ENCODE results near the gene SUMO4. TPM values are rescaled to one million over a fixed set of nuclear protein-coding genes. Genes with fewer than 3 reads are reported as not detected.

The SUMO4 gene
- total RNA-seq, 1 experiment from 2014 or later: 1.1 TPM

GRCh38 chr6:149449831-149450678 is 50.0 kb downstream of the SUMO4 start:
- CTCF ChIA-PET: no interaction called here
- H3K36me3 ChIP-seq (ENCODE audit: control insufficient read depth, insufficient read depth, low read length): no peaks in the 10 kb centered on the region
- POLR2A ChIA-PET: no interaction called here
- in situ Hi-C loops (cut with HindIII; ENCODE audit: low pct_unique_long_range_greater_than_20kb, low sequenced_read_pairs) (no loop called here), intact Hi-C loops (cut with micrococcal nuclease; ENCODE audit: unreplicated experiment) (no loop called here)
- TF ChIP-seq REST (IDR thresholded peaks at IDR 0.05; ENCODE audit: insufficient read depth in 1 of 2, low read depth in 2 of 2, low read length in 1 of 2) (no peak), CTCF (IDR thresholded peaks at IDR 0.05) (no peak)
- no peaks in the 10 kb centered on the region for H3K27me3 ChIP-seq (ENCODE audit: control insufficient read depth, insufficient read depth, low read length)
- no TSS peak for BruUV-seq (replicated peaks)
- H3K4me1 ChIP-seq (ENCODE audit: control insufficient read depth, insufficient read depth, low read length): peaks cover 11% of the 10 kb centered on the region; the same call in 1 of the 2 replicates
- H3K27ac ChIP-seq (ENCODE audit: low read length): no peak overlapping the region
- H3K4me3 ChIP-seq (ENCODE audit: low read depth in 2 of 2, low read length in 2 of 2): no peak overlapping the region
- DNase-seq (ENCODE audit: low read depth, low spot score): no peak
- ATAC-seq: no peak
- H3K9me3 ChIP-seq (ENCODE audit: control insufficient read depth, insufficient read depth, low read depth, low read length): no peaks in the 10 kb centered on the region

Other genes starting within 250 kb of the SUMO4 start
- 47.2 TPM for gene TAB2, start 82.5 kb upstream of the SUMO4 start, total RNA-seq (2021; ENCODE audit: unreplicated experiment)
- gene ZC3H12D, start 84.8 kb downstream of the SUMO4 start, total RNA-seq (2021; ENCODE audit: unreplicated experiment): 0.26 TPM
- gene PPIL4, start 145.8 kb downstream of the SUMO4 start, total RNA-seq (2021; ENCODE audit: unreplicated experiment): 19.9 TPM
- gene GINM1, start 166.1 kb downstream of the SUMO4 start, total RNA-seq (2021; ENCODE audit: unreplicated experiment): 31.7 TPM
- 19.7 TPM for gene KATNA1, start 248.5 kb downstream of the SUMO4 start, total RNA-seq (2021; ENCODE audit: unreplicated experiment)